ENCODE data around the gene ILKAP.

DNA sequence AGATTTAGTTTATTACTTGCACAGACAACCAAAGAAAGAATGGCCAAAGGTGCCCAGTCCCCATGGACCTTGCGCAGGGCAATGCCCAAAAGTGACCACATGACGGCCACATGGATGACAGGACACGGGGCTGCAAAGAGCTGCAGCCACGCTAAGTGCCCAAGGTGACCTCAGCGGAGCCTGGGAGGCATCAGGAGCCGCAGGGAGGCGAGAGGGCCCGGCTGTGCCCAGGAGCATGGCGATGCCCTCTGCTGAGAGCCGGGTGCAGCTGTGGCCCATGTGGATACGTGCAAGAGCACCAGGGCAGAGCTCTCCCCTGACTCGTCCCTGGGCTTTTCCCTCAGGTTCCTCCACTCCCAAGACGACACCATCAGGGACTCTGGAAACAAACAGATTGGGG, 21.6 kb upstream of the ILKAP start:
- TF ChIP-seq, protein P1, sequence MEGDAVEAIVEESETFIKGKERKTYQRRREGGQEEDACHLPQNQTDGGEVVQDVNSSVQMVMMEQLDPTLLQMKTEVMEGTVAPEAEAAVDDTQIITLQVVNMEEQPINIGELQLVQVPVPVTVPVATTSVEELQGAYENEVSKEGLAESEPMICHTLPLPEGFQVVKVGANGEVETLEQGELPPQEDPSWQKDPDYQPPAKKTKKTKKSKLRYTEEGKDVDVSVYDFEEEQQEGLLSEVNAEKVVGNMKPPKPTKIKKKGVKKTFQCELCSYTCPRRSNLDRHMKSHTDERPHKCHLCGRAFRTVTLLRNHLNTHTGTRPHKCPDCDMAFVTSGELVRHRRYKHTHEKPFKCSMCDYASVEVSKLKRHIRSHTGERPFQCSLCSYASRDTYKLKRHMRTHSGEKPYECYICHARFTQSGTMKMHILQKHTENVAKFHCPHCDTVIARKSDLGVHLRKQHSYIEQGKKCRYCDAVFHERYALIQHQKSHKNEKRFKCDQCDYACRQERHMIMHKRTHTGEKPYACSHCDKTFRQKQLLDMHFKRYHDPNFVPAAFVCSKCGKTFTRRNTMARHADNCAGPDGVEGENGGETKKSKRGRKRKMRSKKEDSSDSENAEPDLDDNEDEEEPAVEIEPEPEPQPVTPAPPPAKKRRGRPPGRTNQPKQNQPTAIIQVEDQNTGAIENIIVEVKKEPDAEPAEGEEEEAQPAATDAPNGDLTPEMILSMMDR (IDR thresholded peaks at IDR 0.05) = no peak
- TF ChIP-seq POLR2A (IDR thresholded peaks at IDR 0.05) = no peak
